HFFc6 (cell line): ENCODE results near the gene PAGE1. TPM values are rescaled to one million over a fixed set of nuclear protein-coding genes. Genes with fewer than 3 reads are reported as not detected.
"Not testable (repeated sequence)": the region's sequence is repeated elsewhere in the genome, so short reads cannot be mapped to it uniquely, and the experiment has no call there.

Experiments
- DNase-seq: peaks from one replicate; pipeline ENCODE4 v3.0.0-alpha.2; 2018
- H3K27ac Mint-ChIP-seq: 2 replicates; pipeline ENCODE4 v1.8.0; 2020; ENCODE audit warnings: mild to moderate bottlenecking, mixed read lengths
- H3K27me3 Mint-ChIP-seq: 2 replicates; pipeline ENCODE4 v1.8.0; 2021; ENCODE audit warnings: mild to moderate bottlenecking, moderate library complexity, mixed read lengths; ENCODE audit not compliant: insufficient read depth
- H3K36me3 Mint-ChIP-seq: 2 replicates; pipeline ENCODE4 v1.8.0; 2021; ENCODE audit warnings: low read depth, mixed read lengths
- H3K4me1 Mint-ChIP-seq: 2 replicates; pipeline ENCODE4 v1.8.0; 2020; ENCODE audit warnings: low read depth, mixed read lengths
- H3K4me3 Mint-ChIP-seq: 2 replicates; pipeline ENCODE4 v1.8.0; 2020; ENCODE audit warnings: mild to moderate bottlenecking, moderate library complexity, mixed read lengths
- H3K9me3 Mint-ChIP-seq: 2 replicates; pipeline ENCODE4 v1.8.0; 2020; ENCODE audit warnings: mild to moderate bottlenecking, mixed read lengths
- long read RNA-seq: library from polyadenylated mRNA; unstranded; transcript quantifications from one replicate; pipeline ENCODE4 v2.0.0, GENCODE V29; 2019
- total RNA-seq, 6 experiments: library from RNA; stranded (reverse); fragmentation: NEBNext Ultra II Directional; extraction: Animal tissue kit (Norgen Biotek cat#: 25700); gene quantifications; 2 replicates in 1 of 6; 3 replicates in 5 of 6; pipeline ENCODE4 v1.2.3, GENCODE V29; 2021
- TF ChIP-seq, protein P1 (sequence below): fragments of 200-600 bp; sonication (generic); IDR thresholded peaks from 2 replicates; pipeline ENCODE4 v1.5.0; 2021; ENCODE audit warnings: antibody characterized with exemption, mild to moderate bottlenecking

PAGE1 gene, protein sequence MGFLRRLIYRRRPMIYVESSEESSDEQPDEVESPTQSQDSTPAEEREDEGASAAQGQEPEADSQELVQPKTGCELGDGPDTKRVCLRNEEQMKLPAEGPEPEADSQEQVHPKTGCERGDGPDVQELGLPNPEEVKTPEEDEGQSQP
- total RNA-seq = under 1 TPM in 1 of 6 experiments, not detected in 5; 0.34 TPM
- long read RNA-seq = 0 reads

DNA sequence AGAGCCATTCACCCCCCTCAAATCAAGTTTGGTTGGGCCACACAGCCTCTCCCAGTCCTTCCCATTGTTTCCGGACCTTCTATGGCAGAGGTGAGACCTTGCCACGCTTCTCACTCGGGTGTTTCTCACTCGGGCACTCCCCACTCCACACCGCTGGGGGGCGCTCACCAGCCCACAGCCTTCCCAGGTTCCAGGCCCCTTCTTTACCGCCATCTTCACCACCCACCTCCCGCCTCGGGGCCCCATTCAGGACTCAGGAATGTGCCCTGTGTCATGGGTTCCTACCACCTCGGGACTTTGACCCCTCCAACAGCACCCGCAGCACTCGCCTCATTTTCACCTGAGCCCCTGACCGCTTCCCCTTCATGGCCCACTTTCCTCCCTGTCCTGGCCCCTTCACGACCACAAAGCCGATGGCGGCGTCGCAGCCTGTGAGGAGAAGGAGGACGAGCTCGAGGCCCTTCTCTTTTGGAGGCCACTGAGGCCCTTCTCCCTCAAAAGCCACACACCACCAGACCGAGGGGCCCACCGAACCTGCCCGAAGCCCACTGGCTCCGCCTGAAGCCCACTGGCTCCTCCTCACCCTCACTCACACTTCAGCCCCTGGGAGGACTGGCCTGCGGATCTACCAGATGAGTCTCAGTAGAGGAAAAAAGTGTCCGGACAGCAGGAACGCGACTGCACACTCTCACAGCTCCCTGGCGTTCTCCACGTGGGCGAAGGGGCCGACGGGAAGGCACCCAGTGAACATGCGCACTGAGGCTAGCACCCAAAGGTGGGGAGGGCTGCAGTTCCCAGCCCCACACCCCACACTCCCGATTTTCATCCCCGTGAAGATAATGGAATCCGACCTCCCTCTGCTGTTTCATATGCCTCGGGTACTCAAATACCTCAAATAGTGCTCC lies at the start of gene PAGE1:
TSS of gene PAGE1 (minus strand) at position 709 of the 905 bp plus-strand sequence. CDS start 1,214 bp downstream, outside the sequence.
- H3K36me3 Mint-ChIP-seq = no peaks in the 10 kb centered on the region; the same call in 1 of the 2 replicates
- H3K9me3 Mint-ChIP-seq = peaks cover 6% of the 10 kb centered on the region; the same call in 1 of the 2 replicates
- no peak for DNase-seq
- no peak within 1 kb of the TSS for H3K4me3 Mint-ChIP-seq
- H3K27ac Mint-ChIP-seq = no peak within 1 kb of the TSS; the same call in 1 of the 2 replicates
- TF ChIP-seq, protein P1, sequence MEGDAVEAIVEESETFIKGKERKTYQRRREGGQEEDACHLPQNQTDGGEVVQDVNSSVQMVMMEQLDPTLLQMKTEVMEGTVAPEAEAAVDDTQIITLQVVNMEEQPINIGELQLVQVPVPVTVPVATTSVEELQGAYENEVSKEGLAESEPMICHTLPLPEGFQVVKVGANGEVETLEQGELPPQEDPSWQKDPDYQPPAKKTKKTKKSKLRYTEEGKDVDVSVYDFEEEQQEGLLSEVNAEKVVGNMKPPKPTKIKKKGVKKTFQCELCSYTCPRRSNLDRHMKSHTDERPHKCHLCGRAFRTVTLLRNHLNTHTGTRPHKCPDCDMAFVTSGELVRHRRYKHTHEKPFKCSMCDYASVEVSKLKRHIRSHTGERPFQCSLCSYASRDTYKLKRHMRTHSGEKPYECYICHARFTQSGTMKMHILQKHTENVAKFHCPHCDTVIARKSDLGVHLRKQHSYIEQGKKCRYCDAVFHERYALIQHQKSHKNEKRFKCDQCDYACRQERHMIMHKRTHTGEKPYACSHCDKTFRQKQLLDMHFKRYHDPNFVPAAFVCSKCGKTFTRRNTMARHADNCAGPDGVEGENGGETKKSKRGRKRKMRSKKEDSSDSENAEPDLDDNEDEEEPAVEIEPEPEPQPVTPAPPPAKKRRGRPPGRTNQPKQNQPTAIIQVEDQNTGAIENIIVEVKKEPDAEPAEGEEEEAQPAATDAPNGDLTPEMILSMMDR = no peak
- no peaks in the 10 kb centered on the region for H3K4me1 Mint-ChIP-seq
- H3K27me3 Mint-ChIP-seq = no peaks in the 10 kb centered on the region

DNA sequence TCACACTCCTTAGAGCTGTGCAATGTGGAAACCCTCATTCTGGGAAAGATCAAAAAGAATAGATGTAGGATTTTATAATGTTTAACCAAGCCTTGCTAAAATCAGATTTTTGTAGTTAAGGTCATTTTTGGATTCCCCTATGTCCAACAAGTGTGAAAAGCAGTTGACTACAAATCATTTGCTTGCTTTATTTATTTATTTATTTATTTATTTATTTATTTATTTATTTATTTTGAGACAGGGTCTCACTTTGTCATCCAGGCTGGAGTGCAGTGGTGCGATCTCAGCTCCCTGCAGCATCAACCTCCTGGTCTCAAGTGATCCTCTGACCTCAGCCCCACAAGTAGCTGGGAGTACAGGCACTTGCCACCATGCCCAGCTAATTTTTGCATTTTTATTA lies 45.7 kb upstream of the PAGE1 start:
- not testable (repeated sequence) for H3K4me3 Mint-ChIP-seq, H3K36me3 Mint-ChIP-seq, H3K4me1 Mint-ChIP-seq, H3K27me3 Mint-ChIP-seq, H3K9me3 Mint-ChIP-seq, H3K27ac Mint-ChIP-seq, DNase-seq

DNA sequence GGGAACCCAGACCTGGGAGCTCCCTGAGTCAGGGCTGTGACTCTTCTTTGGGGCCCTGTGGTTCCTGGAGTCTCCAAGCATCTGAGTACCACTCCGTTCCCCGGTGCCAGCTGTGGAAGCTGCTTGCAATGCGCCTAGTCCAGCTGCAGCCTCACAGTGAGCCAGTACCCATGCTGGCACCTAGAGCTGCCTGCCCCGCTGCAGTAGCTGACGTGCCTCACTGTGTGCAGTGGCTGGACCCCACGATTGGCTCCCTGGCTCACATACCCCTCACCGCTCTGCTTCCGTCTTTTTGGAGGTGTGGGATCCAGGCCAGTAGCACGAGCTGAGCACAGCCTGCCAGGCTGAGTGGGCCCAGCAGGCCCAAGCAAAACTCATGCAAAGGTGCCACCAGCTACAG lies 32.1 kb upstream of the PAGE1 start:
- no peaks in the 10 kb centered on the region for H3K9me3 Mint-ChIP-seq
- no peaks in the 10 kb centered on the region for H3K4me1 Mint-ChIP-seq
- DNase-seq = no peak
- H3K27me3 Mint-ChIP-seq = peaks cover 3% of the 10 kb centered on the region
- no peak overlapping the region for H3K4me3 Mint-ChIP-seq
- TF ChIP-seq, protein P1 = no peak
- no peaks in the 10 kb centered on the region for H3K36me3 Mint-ChIP-seq
- H3K27ac Mint-ChIP-seq = no peak overlapping the region

DNA sequence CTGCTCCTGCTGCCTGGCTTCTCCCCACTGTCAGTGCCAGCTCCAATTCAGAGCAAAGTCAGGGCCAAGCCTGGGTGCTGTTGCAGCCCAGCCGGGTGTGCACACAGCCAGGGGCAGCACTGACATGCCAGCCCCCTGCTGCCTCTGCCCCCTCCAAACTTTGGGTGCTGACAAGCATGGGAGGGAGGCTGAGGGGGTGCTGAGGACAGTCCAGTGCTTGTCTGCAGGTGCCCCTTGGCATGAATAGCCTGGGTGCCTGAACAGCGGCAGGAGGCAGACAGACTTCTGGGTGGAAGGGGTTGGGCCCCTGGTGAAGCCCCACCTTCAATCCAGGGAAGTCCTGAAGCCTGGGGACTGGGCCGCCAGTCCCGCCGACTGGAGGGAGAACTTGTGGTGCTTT lies 31.2 kb upstream of the PAGE1 start:
- Mint-ChIP-seq H3K4me3 (no peak overlapping the region), H3K4me1 (no peaks in the 10 kb centered on the region), H3K27ac (no peak overlapping the region), H3K36me3 (no peaks in the 10 kb centered on the region), H3K9me3 (no peaks in the 10 kb centered on the region), H3K27me3 (peaks cover 3% of the 10 kb centered on the region)
- no peak for DNase-seq
- TF ChIP-seq, protein P1 = no peak

DNA sequence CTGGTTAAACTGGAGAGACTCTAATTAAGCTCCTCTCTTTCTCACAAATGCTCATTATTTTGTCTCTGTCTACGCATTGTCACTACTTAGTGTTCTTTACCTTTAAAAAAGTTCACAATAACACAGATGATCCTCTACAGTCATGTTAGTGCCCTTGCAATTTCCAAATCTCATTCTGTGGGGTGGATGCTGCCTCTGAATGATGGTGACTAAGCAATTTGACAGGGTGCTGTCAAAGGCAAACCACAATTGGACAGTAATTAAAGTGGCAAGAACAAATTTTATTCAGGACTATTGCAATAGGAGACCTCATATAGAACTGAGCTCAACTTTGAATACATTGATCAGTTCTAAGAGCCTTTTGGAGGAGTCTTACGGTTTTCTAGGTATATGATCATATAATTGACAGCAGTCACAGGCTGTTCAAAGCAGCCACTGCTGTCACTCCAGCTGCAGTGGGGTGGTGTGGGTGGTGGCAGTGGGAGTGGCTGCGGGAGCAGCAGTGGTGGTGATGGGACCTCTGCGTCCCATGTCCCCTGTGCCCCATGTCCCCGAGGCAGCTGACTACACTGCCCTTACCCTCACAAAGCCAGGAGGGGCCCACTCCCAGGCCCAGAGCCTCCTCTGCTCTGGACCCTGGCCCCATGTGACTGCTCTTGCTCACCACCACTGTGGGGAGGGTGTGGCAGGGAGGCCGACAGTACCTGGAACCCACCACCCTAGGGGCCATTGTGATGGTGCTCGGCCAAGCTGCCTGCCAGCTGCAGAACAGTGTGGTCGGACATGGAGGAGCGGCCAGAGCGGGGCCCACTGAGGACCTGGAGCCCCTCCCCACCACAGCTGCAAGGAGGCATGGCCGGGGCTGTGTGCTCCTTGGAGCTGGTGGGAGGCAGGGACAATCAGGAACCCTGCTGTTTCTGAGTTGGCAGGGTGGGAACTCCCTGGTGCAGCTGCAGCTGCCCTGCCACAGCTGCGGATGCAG lies 30.4 kb upstream of the PAGE1 start:
- no peaks in the 10 kb centered on the region for H3K4me1 Mint-ChIP-seq
- no peak for DNase-seq
- H3K27ac Mint-ChIP-seq = no peak overlapping the region
- H3K4me3 Mint-ChIP-seq = no peak overlapping the region
- no peaks in the 10 kb centered on the region for H3K36me3 Mint-ChIP-seq
- TF ChIP-seq, protein P1 = no peak
- peaks cover 3% of the 10 kb centered on the region for H3K27me3 Mint-ChIP-seq
- no peaks in the 10 kb centered on the region for H3K9me3 Mint-ChIP-seq
